Right atrium auricular region (tissue), 2 donors: ENCODE data around the gene SYNM. TPM values are rescaled to one million over a fixed set of nuclear protein-coding genes. Genes with fewer than 3 reads are reported as not detected.
"Not testable (repeated sequence)": the region's sequence is repeated elsewhere in the genome, so short reads cannot be mapped to it uniquely, and the experiment has no call there.

Source experiments
- DNase-seq: peaks from one replicate; pipeline ENCODE4 v3.0.0-alpha.2; 2019; ENCODE audit warnings: low spot score
- H3K27ac ChIP-seq, 2 donors: fragments of 200-600 bp; sonication (generic); 1 replicate in 1 of 2; 2 replicates in 1 of 2; pipeline ENCODE4 v1.5.1; 2016 to 2019
- H3K27me3 ChIP-seq, 2 donors: fragments of 200-600 bp; sonication (generic); one replicate each; pipeline versions ENCODE4 v1.5.1 to v1.6.0; 2017 to 2019
- H3K36me3 ChIP-seq: fragments of 200-600 bp; sonication (generic); one replicate; pipeline ENCODE4 v1.5.1; 2016
- H3K4me1 ChIP-seq, 2 donors: fragments of 200-600 bp; sonication (generic); one replicate each; pipeline versions ENCODE4 v1.5.1 to v1.6.0; 2017 to 2019
- H3K4me3 ChIP-seq, 2 donors: fragments of 200-600 bp; sonication (generic); 1 replicate in 1 of 2; 2 replicates in 1 of 2; pipeline ENCODE4 v1.5.1; 2017 to 2019; ENCODE audit warnings: mild to moderate bottlenecking in 1 of 2, moderate library complexity in 1 of 2
- H3K9me3 ChIP-seq, 2 donors: fragments of 200-600 bp; sonication (generic); one replicate each; pipeline ENCODE4 v1.5.1; 2019
- total RNA-seq, 2 donors: library from RNA; depleted of rRNA; stranded (reverse); fragments of >200 nt; gene quantifications; one replicate each; pipeline ENCODE4 v1.1.0, GENCODE V29; 2016
- TF ChIP-seq, protein P1 (sequence below), 2 donors: fragments of 200-600 bp; sonication (generic); IDR thresholded peaks; one replicate each; pipeline ENCODE4 v1.5.1; 2019; ENCODE audit warnings: antibody characterized with exemption in 2 of 2

The SYNM gene
- total RNA-seq, 2 donors from 2014 or later, result 211 to 258 TPM

DNA sequence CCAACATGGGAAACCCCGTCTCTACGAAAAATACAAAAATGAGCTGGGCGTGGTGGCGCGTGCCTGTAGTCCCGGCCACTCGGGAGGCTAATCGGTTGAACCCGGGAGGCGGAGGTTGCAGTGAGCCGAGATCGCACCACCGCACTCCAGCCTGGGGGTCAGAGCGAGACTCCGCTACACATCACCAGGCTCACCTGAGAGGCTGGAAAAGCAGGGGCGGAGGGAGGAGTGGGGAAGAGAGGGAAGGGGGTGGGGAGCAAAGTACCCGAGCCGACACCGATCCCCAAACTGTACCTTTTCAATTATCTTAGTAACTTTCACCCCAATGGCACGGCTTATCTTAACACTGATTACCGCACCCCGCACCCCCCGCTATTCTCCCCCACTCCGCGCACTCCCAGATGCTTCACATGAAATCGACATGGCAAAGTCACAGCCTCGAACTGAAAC is 46.4 kb upstream of the SYNM start:
- H3K27ac ChIP-seq, result peak overlapping the region; percentile 89 to 91
- H3K4me1 ChIP-seq, result peaks cover 0 to 17% of the 10 kb centered on the region in 2 donors
- DNase-seq, result peak; percentile 58
- peak overlapping the region; percentile 31 to 63 for H3K4me3 ChIP-seq
- TF ChIP-seq, protein P1, sequence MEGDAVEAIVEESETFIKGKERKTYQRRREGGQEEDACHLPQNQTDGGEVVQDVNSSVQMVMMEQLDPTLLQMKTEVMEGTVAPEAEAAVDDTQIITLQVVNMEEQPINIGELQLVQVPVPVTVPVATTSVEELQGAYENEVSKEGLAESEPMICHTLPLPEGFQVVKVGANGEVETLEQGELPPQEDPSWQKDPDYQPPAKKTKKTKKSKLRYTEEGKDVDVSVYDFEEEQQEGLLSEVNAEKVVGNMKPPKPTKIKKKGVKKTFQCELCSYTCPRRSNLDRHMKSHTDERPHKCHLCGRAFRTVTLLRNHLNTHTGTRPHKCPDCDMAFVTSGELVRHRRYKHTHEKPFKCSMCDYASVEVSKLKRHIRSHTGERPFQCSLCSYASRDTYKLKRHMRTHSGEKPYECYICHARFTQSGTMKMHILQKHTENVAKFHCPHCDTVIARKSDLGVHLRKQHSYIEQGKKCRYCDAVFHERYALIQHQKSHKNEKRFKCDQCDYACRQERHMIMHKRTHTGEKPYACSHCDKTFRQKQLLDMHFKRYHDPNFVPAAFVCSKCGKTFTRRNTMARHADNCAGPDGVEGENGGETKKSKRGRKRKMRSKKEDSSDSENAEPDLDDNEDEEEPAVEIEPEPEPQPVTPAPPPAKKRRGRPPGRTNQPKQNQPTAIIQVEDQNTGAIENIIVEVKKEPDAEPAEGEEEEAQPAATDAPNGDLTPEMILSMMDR (IDR thresholded peaks at IDR 0.05), result no peak
- H3K27me3 ChIP-seq, result no peaks in the 10 kb centered on the region
- no peaks in the 10 kb centered on the region for H3K36me3 ChIP-seq
- no peaks in the 10 kb centered on the region for H3K9me3 ChIP-seq

DNA sequence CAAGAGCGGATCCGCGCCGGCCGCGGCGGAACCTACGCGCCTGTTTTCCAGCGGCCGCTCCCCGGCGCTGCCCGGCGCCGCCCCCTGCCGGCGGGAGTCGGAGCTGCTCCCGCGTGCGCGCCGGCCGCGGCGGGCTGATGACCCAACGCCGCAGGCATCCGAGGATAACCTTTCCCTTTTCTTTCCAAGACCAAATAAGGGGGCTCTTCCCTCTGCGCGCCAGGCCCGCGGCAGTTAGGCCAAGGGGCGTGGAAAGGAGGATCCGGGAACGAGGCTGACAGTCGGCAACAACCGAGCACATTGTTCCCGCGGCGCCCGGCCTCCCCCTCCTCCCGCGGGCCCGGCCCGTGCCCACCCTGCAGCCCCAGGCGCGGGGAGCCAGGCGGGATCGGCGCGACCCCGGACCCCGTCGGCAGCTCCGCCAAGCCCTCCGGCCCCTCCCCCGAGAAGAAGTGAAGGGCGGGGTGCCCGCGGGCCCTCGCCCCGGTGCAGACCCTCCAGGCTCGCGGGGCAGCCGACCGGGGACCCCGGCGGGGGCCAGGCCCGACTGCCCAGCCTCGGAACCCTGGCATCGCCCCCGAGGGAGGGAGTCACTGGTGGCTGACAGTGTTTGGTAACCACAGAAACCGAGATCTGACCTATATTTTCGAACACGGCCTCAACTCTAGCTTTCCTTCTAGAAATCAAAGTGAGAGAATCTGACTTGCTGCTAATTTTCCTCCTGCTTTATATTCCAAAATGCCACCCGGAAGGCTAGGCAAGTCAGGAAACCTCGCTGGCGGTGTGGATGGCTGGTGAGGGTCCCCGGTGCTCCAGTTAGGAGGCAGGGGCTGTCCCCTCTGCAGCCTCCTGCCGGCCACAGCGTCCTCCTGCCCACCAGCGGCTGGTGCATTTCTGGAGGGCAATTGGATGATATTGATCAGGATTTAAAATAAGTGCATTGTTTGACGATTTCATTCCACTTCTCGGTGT is 45.6 kb upstream of the SYNM start:
- Histone ChIP-seq H3K27ac (peak overlapping the region; percentile 89 to 91), H3K4me3 (peak overlapping the region; percentile 41 to 63), H3K27me3 (no peaks in the 10 kb centered on the region), H3K4me1 (peaks cover 0 to 17% of the 10 kb centered on the region in 2 donors), H3K36me3 (no peaks in the 10 kb centered on the region), H3K9me3 (no peaks in the 10 kb centered on the region)
- peak; percentile 90 for DNase-seq
- TF ChIP-seq, protein P1 (IDR thresholded peaks at IDR 0.05), result peak; percentile 86 to 94

GRCh38 chr15:99060186-99060585 is 44.7 kb upstream of the SYNM start:
- peak; percentile 55 for DNase-seq
- not testable (repeated sequence) for H3K36me3 ChIP-seq, H3K27me3 ChIP-seq, H3K9me3 ChIP-seq, H3K4me3 ChIP-seq
- peak overlapping the region in 1 of 2 donors; percentile 89 for H3K27ac ChIP-seq
- H3K4me1 ChIP-seq, result peaks cover 0 to 17% of the 10 kb centered on the region in 2 donors

DNA sequence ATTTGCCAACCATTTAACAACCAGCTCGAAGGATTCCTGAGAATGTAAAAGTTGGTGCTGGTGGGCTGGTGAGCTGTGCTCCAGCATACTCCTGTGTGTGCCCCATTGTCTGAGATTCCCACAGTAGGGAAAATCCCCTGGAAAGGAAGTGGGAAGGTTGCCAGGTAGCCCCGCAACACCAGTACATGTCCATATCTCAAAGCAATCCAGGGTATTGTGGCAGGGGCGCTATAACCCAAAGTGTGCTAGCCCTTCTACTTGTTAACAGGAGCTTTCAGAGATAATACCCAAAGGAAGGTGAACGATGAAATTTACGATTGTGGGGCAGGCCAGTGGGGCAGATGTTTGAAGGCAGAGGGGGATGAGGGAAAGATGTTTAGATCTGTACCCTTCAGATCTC is 42.7 kb upstream of the SYNM start:
- H3K9me3 ChIP-seq, result no peaks in the 10 kb centered on the region
- TF ChIP-seq, protein P1 (IDR thresholded peaks at IDR 0.05), result no peak
- DNase-seq, result peak; percentile 52
- no peak overlapping the region for H3K27ac ChIP-seq
- no peak overlapping the region for H3K4me3 ChIP-seq
- H3K27me3 ChIP-seq, result no peaks in the 10 kb centered on the region
- peaks cover 0 to 17% of the 10 kb centered on the region in 2 donors for H3K4me1 ChIP-seq
- no peaks in the 10 kb centered on the region for H3K36me3 ChIP-seq

GRCh38 chr15:99068186-99068585 is 36.7 kb upstream of the SYNM start:
- H3K27me3 ChIP-seq, result no peaks in the 10 kb centered on the region
- DNase-seq, result peak; percentile 52

GRCh38 chr15:99070208-99070607 is 34.7 kb upstream of the SYNM start:
- H3K36me3 ChIP-seq, result no peaks in the 10 kb centered on the region
- no peaks in the 10 kb centered on the region for H3K9me3 ChIP-seq
- no peak overlapping the region for H3K27ac ChIP-seq
- no peaks in the 10 kb centered on the region for H3K27me3 ChIP-seq
- TF ChIP-seq, protein P1 (IDR thresholded peaks at IDR 0.05), result no peak
- no peak for DNase-seq
- H3K4me3 ChIP-seq, result no peak overlapping the region
- no peaks in the 10 kb centered on the region for H3K4me1 ChIP-seq

More at GRCh38 chr15:99068186-99068585, 36.7 kb upstream of the SYNM start:
- Histone ChIP-seq H3K36me3 (no peaks in the 10 kb centered on the region), H3K9me3 (no peaks in the 10 kb centered on the region), H3K4me3 (no peak overlapping the region), H3K4me1 (no peaks in the 10 kb centered on the region), H3K27ac (no peak overlapping the region)
- TF ChIP-seq, protein P1 (IDR thresholded peaks at IDR 0.05), result no peak
